VCaP (cell line): Measurements from ENCODE around the gene IL17C.

Experiments used
- H3K27ac ChIP-seq: fragments of 450-650 bp; 2 replicates; pipeline ENCODE4 v1.5.1; 2017
- CTCF ChIP-seq: fragments of 450-650 bp; conservative IDR thresholded peaks from 2 replicates; pipeline ENCODE4 v1.5.1; 2017; ENCODE audit warnings: mild to moderate bottlenecking, moderate library complexity

IL17C gene

GRCh38 chr16:88610909-88611812 lies 27.2 kb upstream of the IL17C start:
- H3K27ac ChIP-seq, result no peak overlapping the region
- TF ChIP-seq CTCF, result no peak

GRCh38 chr16:88613293-88613692 lies 25.1 kb upstream of the IL17C start:
- no peak for TF ChIP-seq CTCF
- no peak overlapping the region for H3K27ac ChIP-seq

GRCh38 chr16:88613911-88614817 lies 24.2 kb upstream of the IL17C start:
- H3K27ac ChIP-seq, result no peak overlapping the region
- TF ChIP-seq CTCF, result no peak

- H3K27ac ChIP-seq, result no peak overlapping the region; the same call in 1 of the 2 replicates
- TF ChIP-seq CTCF, result no peak
Observed at GRCh38 chr16:88614818-88615580, 23.4 kb upstream of the IL17C start.

- H3K27ac ChIP-seq, result no peak overlapping the region; the same call in 1 of the 2 replicates
Observed at GRCh38 chr16:88616320-88616719, 22.1 kb upstream of the IL17C start.

GRCh38 chr16:88616736-88617135 lies 21.6 kb upstream of the IL17C start:
- H3K27ac ChIP-seq, result no peak overlapping the region
- no peak for TF ChIP-seq CTCF

More at GRCh38 chr16:88616320-88616719, 22.1 kb upstream of the IL17C start:
- TF ChIP-seq CTCF, result no peak
